GM23338 (cell line): ENCODE results near the gene FMN1.

Experiments
- EZH2 ChIP-seq: fragments of 200-600 bp; sonication (generic); IDR thresholded peaks from one replicate; pipeline ENCODE4 v1.8.0; 2017; ENCODE audit warnings: antibody characterized with exemption, mild to moderate bottlenecking, low read depth; ENCODE audit not compliant: unreplicated experiment
- ZNF114 ChIP-seq: fragments of 250-450 bp; sonication (Bioruptor Pico); IDR thresholded peaks from 2 replicates; pipeline ENCODE4 v1.5.0; 2020; ENCODE audit warnings: mild to moderate bottlenecking, moderate library complexity
- TF ChIP-seq, protein P1 (sequence below), 2 experiments: fragments of 200-600 bp in 1 of 2; sonication (generic) in 1 of 2; conservative IDR thresholded peaks; 2 replicates each; pipeline versions ENCODE4 v1.5.1 to v1.6.1; 2016 to 2017; ENCODE audit warnings: antibody characterized with exemption in 2 of 2, low read depth in 2 of 2, mild to moderate bottlenecking in 2 of 2, moderate library complexity in 1 of 2

DNA sequence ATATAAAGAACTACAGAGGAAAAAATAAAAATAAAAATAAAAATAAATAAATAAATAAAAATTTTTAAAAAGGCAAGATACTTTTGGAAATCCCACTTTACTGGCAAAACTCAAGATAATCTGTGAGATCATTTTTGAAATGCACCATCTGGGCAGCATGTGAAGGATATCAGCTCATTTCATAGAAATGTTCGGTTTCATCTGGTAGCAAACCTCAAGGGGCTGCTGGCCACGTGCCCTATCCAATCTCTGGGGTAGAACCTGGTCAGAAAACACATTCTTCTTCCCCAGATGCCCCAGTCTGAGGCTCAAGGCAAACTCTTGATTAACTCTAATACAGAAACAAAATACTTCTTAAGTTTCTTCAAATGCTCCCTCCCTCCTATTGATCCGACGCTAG lies 166.0 kb downstream of the FMN1 start:
- no peak for TF ChIP-seq EZH2
- TF ChIP-seq, protein P1, sequence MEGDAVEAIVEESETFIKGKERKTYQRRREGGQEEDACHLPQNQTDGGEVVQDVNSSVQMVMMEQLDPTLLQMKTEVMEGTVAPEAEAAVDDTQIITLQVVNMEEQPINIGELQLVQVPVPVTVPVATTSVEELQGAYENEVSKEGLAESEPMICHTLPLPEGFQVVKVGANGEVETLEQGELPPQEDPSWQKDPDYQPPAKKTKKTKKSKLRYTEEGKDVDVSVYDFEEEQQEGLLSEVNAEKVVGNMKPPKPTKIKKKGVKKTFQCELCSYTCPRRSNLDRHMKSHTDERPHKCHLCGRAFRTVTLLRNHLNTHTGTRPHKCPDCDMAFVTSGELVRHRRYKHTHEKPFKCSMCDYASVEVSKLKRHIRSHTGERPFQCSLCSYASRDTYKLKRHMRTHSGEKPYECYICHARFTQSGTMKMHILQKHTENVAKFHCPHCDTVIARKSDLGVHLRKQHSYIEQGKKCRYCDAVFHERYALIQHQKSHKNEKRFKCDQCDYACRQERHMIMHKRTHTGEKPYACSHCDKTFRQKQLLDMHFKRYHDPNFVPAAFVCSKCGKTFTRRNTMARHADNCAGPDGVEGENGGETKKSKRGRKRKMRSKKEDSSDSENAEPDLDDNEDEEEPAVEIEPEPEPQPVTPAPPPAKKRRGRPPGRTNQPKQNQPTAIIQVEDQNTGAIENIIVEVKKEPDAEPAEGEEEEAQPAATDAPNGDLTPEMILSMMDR (conservative IDR thresholded peaks at IDR 0.05; ENCODE audit: low read depth in 2 of 2): no peak
- TF ChIP-seq ZNF114 (CRISPR knock-in tag): no peak
